Naive thymus-derived CD8-positive, alpha-beta T cell (primary cell): Measurements from ENCODE around the gene RHBDD1. TPM values are rescaled to one million over a fixed set of nuclear protein-coding genes. Genes with fewer than 3 reads are reported as not detected.

ENCODE experiments used
- ATAC-seq, 2 donors: fragments of 150-1000 bp; cut with Tn5 transposase in 1 of 2; sonication (Bioruptor Pico), chemical (Tn5 transposase) in 1 of 2; 1 replicate in 1 of 2; 2 replicates in 1 of 2; pipeline ENCODE4 v1.10.0; 2021; ENCODE audit warnings: mild to moderate bottlenecking in 2 of 2, moderate library complexity in 2 of 2
- POLR2A ChIA-PET: fragments of 350-600 bp; sonication (Branson Sonifier 250); formaldehyde crosslinking; loops from one replicate; lab custom pipeline; 2021; ENCODE audit warnings: antibody characterized with exemption; lab: Charles Lee
- DNase-seq, 10 donors: peaks; one replicate each; pipeline versions ENCODE4 v3.0.0 to v3.0.0-alpha.2; 2020 to 2022
- H3K27ac Mint-ChIP-seq, 10 donors: one replicate each; pipeline ENCODE4 v1.8.0; 2020 to 2022; ENCODE audit warnings: mild to moderate bottlenecking in 10 of 10, mixed read lengths in 10 of 10, moderate library complexity in 4 of 10, inconsistent platforms in 1 of 10
- H3K27me3 Mint-ChIP-seq, 5 donors: one replicate each; pipeline ENCODE4 v1.8.0; 2021 to 2022; ENCODE audit warnings: mixed read lengths in 5 of 5
- H3K36me3 Mint-ChIP-seq, 3 donors: one replicate each; pipeline ENCODE4 v1.8.0; 2020 to 2022; ENCODE audit warnings: mixed read lengths in 3 of 3, mild to moderate bottlenecking in 2 of 3, inconsistent platforms in 1 of 3
- H3K4me1 Mint-ChIP-seq, 4 donors: one replicate each; pipeline ENCODE4 v1.8.0; 2021 to 2022; ENCODE audit warnings: mixed read lengths in 4 of 4
- H3K4me3 Mint-ChIP-seq, 10 donors: one replicate each; pipeline ENCODE4 v1.8.0; 2020 to 2022; ENCODE audit warnings: mild to moderate bottlenecking in 10 of 10, mixed read lengths in 10 of 10, moderate library complexity in 6 of 10, inconsistent platforms in 1 of 10
- H3K9me3 Mint-ChIP-seq, 9 donors: one replicate each; pipeline ENCODE4 v1.8.0; 2020 to 2022; ENCODE audit warnings: mixed read lengths in 9 of 9, mild to moderate bottlenecking in 3 of 9, inconsistent platforms in 1 of 9, moderate library complexity in 1 of 9
- polyA plus RNA-seq, 3 donors: library from polyadenylated mRNA; unstranded; fragments of 300-500 nt; fragmentation: Illumina TruSeq; gene quantifications; one replicate each; pipeline ENCODE4 v1.2.3, GENCODE V29; 2021
- total RNA-seq, 8 experiments: library from RNA in 2 of 8; stranded (reverse) in 2 of 8; gene quantifications; one replicate each; pipeline ENCODE4 v1.2.3 and lab custom pipeline; 2021 to 2026

The RHBDD1 gene
- total and polyA plus RNA-seq, 5 experiments from 2014 or later = 13.7 to 55.6 (median 20.4) TPM

- peaks cover 0 to 6% (median 2%) of the 10 kb centered on the region in 4 donors for H3K4me1 Mint-ChIP-seq
- ATAC-seq (no peak), DNase-seq (no peak)
- peaks cover 0 to 6% (median 4%) of the 10 kb centered on the region in 9 donors for H3K9me3 Mint-ChIP-seq
- POLR2A ChIA-PET = no interaction called here
- H3K27me3 Mint-ChIP-seq = no peaks in the 10 kb centered on the region
- H3K36me3 Mint-ChIP-seq = peaks cover 36 to 62% (median 48%) of the 10 kb centered on the region in 3 donors
- H3K4me3 Mint-ChIP-seq = no peak overlapping the region
- no peak overlapping the region for H3K27ac Mint-ChIP-seq
Observed at GRCh38 chr2:226882606-226883005, 46.8 kb downstream of the RHBDD1 start.

GRCh38 chr2:226883296-226883795 lies 47.5 kb downstream of the RHBDD1 start:
- Mint-ChIP-seq H3K36me3 (peaks cover 36 to 58% (median 40%) of the 10 kb centered on the region in 3 donors), H3K4me3 (no peak overlapping the region), H3K27me3 (no peaks in the 10 kb centered on the region), H3K4me1 (peaks cover 0 to 6% (median 2%) of the 10 kb centered on the region in 4 donors), H3K9me3 (peaks cover 0 to 6% (median 4%) of the 10 kb centered on the region in 9 donors), H3K27ac (no peak overlapping the region)
- DNase-seq (no peak), ATAC-seq (no peak)
- POLR2A ChIA-PET = no interaction called here

- H3K9me3 Mint-ChIP-seq = peaks cover 0 to 6% (median 4%) of the 10 kb centered on the region in 9 donors
- DNase-seq = no peak
- H3K36me3 Mint-ChIP-seq = peaks cover 28 to 50% (median 39%) of the 10 kb centered on the region in 3 donors
- ATAC-seq = no peak
- H3K27ac Mint-ChIP-seq = no peak overlapping the region
- no peaks in the 10 kb centered on the region for H3K27me3 Mint-ChIP-seq
- H3K4me1 Mint-ChIP-seq = peaks cover 0 to 6% (median 2%) of the 10 kb centered on the region in 4 donors
- H3K4me3 Mint-ChIP-seq = no peak overlapping the region
- POLR2A ChIA-PET = no interaction called here
Observed at GRCh38 chr2:226884166-226884565, 48.3 kb downstream of the RHBDD1 start.

- no peaks in the 10 kb centered on the region for H3K27me3 Mint-ChIP-seq
- POLR2A ChIA-PET = no interaction called here
- H3K4me1 Mint-ChIP-seq = peaks cover 0 to 6% (median 1%) of the 10 kb centered on the region in 4 donors
- H3K27ac Mint-ChIP-seq = no peak overlapping the region
- H3K9me3 Mint-ChIP-seq = peaks cover 0 to 5% (median 4%) of the 10 kb centered on the region in 9 donors
- DNase-seq (no peak), ATAC-seq (no peak)
- peaks cover 15 to 39% (median 33%) of the 10 kb centered on the region in 3 donors for H3K36me3 Mint-ChIP-seq
- H3K4me3 Mint-ChIP-seq = no peak overlapping the region
Observed at GRCh38 chr2:226885769-226886435, 50.0 kb downstream of the RHBDD1 start.

GRCh38 chr2:226887940-226888339 lies 52.1 kb downstream of the RHBDD1 start:
- POLR2A ChIA-PET = no interaction called here
- Mint-ChIP-seq H3K36me3 (peaks cover 6 to 26% (median 22%) of the 10 kb centered on the region in 3 donors), H3K4me1 (peaks cover 0 to 13% (median 5%) of the 10 kb centered on the region in 4 donors), H3K4me3 (no peak overlapping the region), H3K27me3 (no peaks in the 10 kb centered on the region), H3K9me3 (no peaks in the 10 kb centered on the region), H3K27ac (no peak overlapping the region)
- DNase-seq (no peak), ATAC-seq (no peak)

GRCh38 chr2:226888378-226888965 lies 52.6 kb downstream of the RHBDD1 start:
- DNase-seq (no peak), ATAC-seq (no peak)
- Mint-ChIP-seq H3K27me3 (no peaks in the 10 kb centered on the region), H3K4me1 (peaks cover 0 to 13% (median 2%) of the 10 kb centered on the region in 4 donors), H3K9me3 (no peaks in the 10 kb centered on the region), H3K4me3 (no peak overlapping the region), H3K36me3 (peaks cover 3 to 26% (median 18%) of the 10 kb centered on the region in 3 donors), H3K27ac (no peak overlapping the region)
- POLR2A ChIA-PET = no interaction called here

- no peaks in the 10 kb centered on the region for H3K27me3 Mint-ChIP-seq
- POLR2A ChIA-PET = no interaction called here
- H3K36me3 Mint-ChIP-seq = peaks cover 3 to 26% (median 18%) of the 10 kb centered on the region in 3 donors
- H3K27ac Mint-ChIP-seq = peak overlapping the region in 1 of 10 donors; percentile 34
- H3K4me1 Mint-ChIP-seq = peaks cover 0 to 13% (median 2%) of the 10 kb centered on the region in 4 donors
- DNase-seq (no peak), ATAC-seq (no peak)
- H3K9me3 Mint-ChIP-seq = no peaks in the 10 kb centered on the region
- H3K4me3 Mint-ChIP-seq = no peak overlapping the region
Observed at GRCh38 chr2:226888971-226889370, 53.1 kb downstream of the RHBDD1 start.

- H3K36me3 Mint-ChIP-seq = peaks cover under 1 to 32% (median 20%) of the 10 kb centered on the region in 3 donors
- DNase-seq = no peak
- H3K9me3 Mint-ChIP-seq = no peaks in the 10 kb centered on the region
- POLR2A ChIA-PET = no interaction called here
- no peak overlapping the region for H3K4me3 Mint-ChIP-seq
- no peak for ATAC-seq
- no peak overlapping the region for H3K27ac Mint-ChIP-seq
- no peaks in the 10 kb centered on the region for H3K27me3 Mint-ChIP-seq
- H3K4me1 Mint-ChIP-seq = peaks cover 0 to 13% (median 4%) of the 10 kb centered on the region in 4 donors
Observed at GRCh38 chr2:226890286-226890685, 54.4 kb downstream of the RHBDD1 start.

GRCh38 chr2:226891780-226892590 lies 56.1 kb downstream of the RHBDD1 start:
- H3K9me3 Mint-ChIP-seq = peaks cover 0 to 3% (median 0%) of the 10 kb centered on the region in 9 donors
- no peak for DNase-seq
- POLR2A ChIA-PET = no interaction called here
- H3K4me1 Mint-ChIP-seq = peaks cover 0 to 13% (median 5%) of the 10 kb centered on the region in 4 donors
- no peak overlapping the region for H3K27ac Mint-ChIP-seq
- no peak overlapping the region for H3K4me3 Mint-ChIP-seq
- H3K27me3 Mint-ChIP-seq = no peaks in the 10 kb centered on the region
- no peak for ATAC-seq
- peaks cover 5 to 40% (median 29%) of the 10 kb centered on the region in 3 donors for H3K36me3 Mint-ChIP-seq

GRCh38 chr2:226892729-226893128 lies 56.9 kb downstream of the RHBDD1 start:
- ATAC-seq (no peak), DNase-seq (no peak)
- peaks cover 0 to 13% (median 5%) of the 10 kb centered on the region in 4 donors for H3K4me1 Mint-ChIP-seq
- H3K36me3 Mint-ChIP-seq = peaks cover 10 to 44% (median 34%) of the 10 kb centered on the region in 3 donors
- H3K9me3 Mint-ChIP-seq = peaks cover 0 to 10% (median 0%) of the 10 kb centered on the region in 9 donors
- POLR2A ChIA-PET = no interaction called here
- no peak overlapping the region for H3K4me3 Mint-ChIP-seq
- no peaks in the 10 kb centered on the region for H3K27me3 Mint-ChIP-seq
- H3K27ac Mint-ChIP-seq = no peak overlapping the region

GRCh38 chr2:226893216-226893615 lies 57.4 kb downstream of the RHBDD1 start:
- ATAC-seq (no peak), DNase-seq (no peak)
- Mint-ChIP-seq H3K9me3 (peaks cover 0 to 10% (median 0%) of the 10 kb centered on the region in 9 donors), H3K4me1 (peaks cover 0 to 13% (median 5%) of the 10 kb centered on the region in 4 donors), H3K27ac (no peak overlapping the region), H3K27me3 (no peaks in the 10 kb centered on the region), H3K36me3 (peaks cover 10 to 41% (median 35%) of the 10 kb centered on the region in 3 donors), H3K4me3 (no peak overlapping the region)
- POLR2A ChIA-PET = no interaction called here

- Mint-ChIP-seq H3K4me1 (peaks cover 0 to 13% (median 4%) of the 10 kb centered on the region in 4 donors), H3K27me3 (no peaks in the 10 kb centered on the region), H3K9me3 (peaks cover 0 to 10% (median 0%) of the 10 kb centered on the region in 9 donors), H3K27ac (peak overlapping the region in 1 of 10 donors; percentile 81), H3K36me3 (peaks cover 10 to 39% (median 28%) of the 10 kb centered on the region in 3 donors), H3K4me3 (no peak overlapping the region)
- POLR2A ChIA-PET = no interaction called here
- ATAC-seq (no peak), DNase-seq (no peak)
Observed at GRCh38 chr2:226894752-226895151, 58.9 kb downstream of the RHBDD1 start.
